Sigmoid colon (tissue), 4 donors: ENCODE measurements around the gene GSK3B.

Experiments used
- CTCF ChIP-seq, 4 experiments: fragments of 450-650 bp in 3 of 4; fragments of 200-600 bp in 1 of 4; IDR thresholded peaks; one replicate each; pipeline ENCODE4 v1.5.1; 2016 to 2019; ENCODE audit warnings: antibody characterized with exemption in 4 of 4, mild to moderate bottlenecking in 3 of 4, moderate library complexity in 2 of 4
- EP300 ChIP-seq, 4 donors: sonication (generic); formaldehyde crosslinking; IDR thresholded peaks; one replicate each; pipeline ENCODE4 v1.6.1; 2017; ENCODE audit warnings: antibody characterized with exemption in 4 of 4
- POLR2A ChIP-seq, 2 donors: fragments of 450-650 bp; IDR thresholded peaks; one replicate each; pipeline ENCODE4 v1.6.1; 2016; ENCODE audit warnings: antibody characterized with exemption in 2 of 2, mild to moderate bottlenecking in 2 of 2, moderate library complexity in 2 of 2
- POLR2AphosphoS5 ChIP-seq, 4 donors: sonication (generic); formaldehyde crosslinking; IDR thresholded peaks; one replicate each; pipeline ENCODE4 v1.6.1; 2017; ENCODE audit warnings: antibody characterized with exemption in 4 of 4

- no peak for TF ChIP-seq CTCF (IDR thresholded peaks at IDR 0.05)
- TF ChIP-seq POLR2A (IDR thresholded peaks at IDR 0.05): no peak
- no peak for TF ChIP-seq EP300 (IDR thresholded peaks at IDR 0.05)
- TF ChIP-seq POLR2AphosphoS5 (IDR thresholded peaks at IDR 0.05): no peak
These were observed 554 bp upstream of the GSK3B start for GRCh38 chr3:120094776-120095225.
